GM19467 (cell line): ENCODE data around the gene TRPM5.

Source experiments
- ATAC-seq: cut with Tn5 transposase; IDR thresholded peaks from one replicate; pipeline ENCODE4 v1.9.1; 2021; ENCODE audit warnings: mild to moderate bottlenecking, moderate library complexity; ENCODE audit not compliant: unreplicated experiment

TRPM5 gene

GRCh38 chr11:2421996-2422395, 22.3 kb downstream of the TRPM5 start:
- ATAC-seq: no peak

- ATAC-seq: no peak
These were observed 22.9 kb downstream of the TRPM5 start for GRCh38 chr11:2421226-2421994.

- ATAC-seq: no peak
These were observed 23.6 kb downstream of the TRPM5 start for GRCh38 chr11:2420502-2421225.

GRCh38 chr11:2419638-2420501, 24.4 kb downstream of the TRPM5 start:
- no peak for ATAC-seq

- no peak for ATAC-seq
These were observed 25.5 kb downstream of the TRPM5 start for GRCh38 chr11:2418693-2419360.

GRCh38 chr11:2417856-2418692, 26.2 kb downstream of the TRPM5 start:
- ATAC-seq: no peak

- no peak for ATAC-seq
These were observed 27.5 kb downstream of the TRPM5 start for GRCh38 chr11:2416765-2417164.

- no peak for ATAC-seq
These were observed 28.5 kb downstream of the TRPM5 start for GRCh38 chr11:2415601-2416380.

- no peak for ATAC-seq
These were observed 29.1 kb downstream of the TRPM5 start for GRCh38 chr11:2415171-2415570.

GRCh38 chr11:2414616-2415015, 29.7 kb downstream of the TRPM5 start:
- ATAC-seq: no peak

- ATAC-seq: no peak
These were observed 30.4 kb downstream of the TRPM5 start for GRCh38 chr11:2413742-2414579.

GRCh38 chr11:2412323-2412722, 32.0 kb downstream of the TRPM5 start:
- no peak for ATAC-seq

GRCh38 chr11:2411446-2412305, 32.6 kb downstream of the TRPM5 start:
- no peak for ATAC-seq

- ATAC-seq: no peak
These were observed 33.7 kb downstream of the TRPM5 start for GRCh38 chr11:2410616-2411015.

- ATAC-seq: no peak
These were observed 34.5 kb downstream of the TRPM5 start for GRCh38 chr11:2409611-2410468.

- ATAC-seq: no peak
These were observed 35.2 kb downstream of the TRPM5 start for GRCh38 chr11:2409126-2409525.
